GM06990 (cell line): Measurements from ENCODE around the gene TRIP10.

Experiments
- DNase-seq: peaks from one replicate; pipeline ENCODE4 v3.0.0-alpha.2; 2011; ENCODE audit not compliant: insufficient read length; ENCODE audit errors: extremely low read depth
- H3K27me3 ChIP-seq: replicated peaks from 2 replicates; pipeline ENCODE4 v1.6.0; 2011; ENCODE audit warnings: low read length; ENCODE audit not compliant: control insufficient read depth, insufficient read depth
- H3K36me3 ChIP-seq: 2 replicates; pipeline ENCODE4 v1.5.1; 2011; ENCODE audit warnings: low read length; ENCODE audit not compliant: control insufficient read depth, insufficient read depth
- H3K4me3 ChIP-seq: replicated peaks from 2 replicates; pipeline ENCODE4 v1.5.1; 2011; ENCODE audit warnings: low read depth, mild to moderate bottlenecking, control low read depth, low read length
- CTCF ChIP-seq: IDR thresholded peaks from 2 replicates; pipeline ENCODE4 v1.5.1; 2011; ENCODE audit warnings: low read length, control low read depth, mild to moderate bottlenecking, inconsistent platforms; ENCODE audit not compliant: insufficient read depth, poor library complexity, severe bottlenecking

Gene TRIP10

GRCh38 chr19:6724631-6725492 is 14.6 kb upstream of the TRIP10 start:
- DNase-seq = no peak
- Histone ChIP-seq H3K4me3 (no peak overlapping the region), H3K36me3 (no peaks in the 10 kb centered on the region; the same call in 1 of the 2 replicates), H3K27me3 (no peaks in the 10 kb centered on the region)
- TF ChIP-seq CTCF = no peak

- no peak for DNase-seq
- TF ChIP-seq CTCF = no peak
Observed at GRCh38 chr19:6725513-6726231, 13.8 kb upstream of the TRIP10 start.

GRCh38 chr19:6728346-6728745 is 11.1 kb upstream of the TRIP10 start:
- H3K4me3 ChIP-seq = no peak overlapping the region
- no peak for TF ChIP-seq CTCF
- DNase-seq = no peak
- H3K27me3 ChIP-seq = no peaks in the 10 kb centered on the region
- H3K36me3 ChIP-seq = peaks cover 15% of the 10 kb centered on the region

More at GRCh38 chr19:6725513-6726231, 13.8 kb upstream of the TRIP10 start:
- H3K27me3 ChIP-seq = no peaks in the 10 kb centered on the region
- no peak overlapping the region for H3K4me3 ChIP-seq
- H3K36me3 ChIP-seq = no peaks in the 10 kb centered on the region; the same call in none of the 2 replicates

- Histone ChIP-seq H3K4me3 (no peak overlapping the region), H3K27me3 (no peaks in the 10 kb centered on the region), H3K36me3 (peaks cover 18% of the 10 kb centered on the region)
- no peak for DNase-seq
- no peak for TF ChIP-seq CTCF
Observed at GRCh38 chr19:6729573-6730152, 9.8 kb upstream of the TRIP10 start.

- no peaks in the 10 kb centered on the region for H3K27me3 ChIP-seq
- TF ChIP-seq CTCF = no peak
- H3K36me3 ChIP-seq = peaks cover 18% of the 10 kb centered on the region
- no peak for DNase-seq
- H3K4me3 ChIP-seq = no peak overlapping the region
Observed at GRCh38 chr19:6730153-6730804, 9.2 kb upstream of the TRIP10 start.
